Measurements from ENCODE around the gene IQUB.

IQUB gene

GRCh38 chr7:123499211-123499970 is 35.0 kb downstream of the IQUB start:
- TF ChIP-seq EZH2phosphoT487 (IDR thresholded peaks at IDR 0.05; ENCODE audit: borderline replicate concordance, low read length) (no peak), CTCF (IDR thresholded peaks at IDR 0.05; ENCODE audit: low read depth, low read length, poor library complexity, severe bottlenecking) (no peak)
- Histone ChIP-seq H3K27ac (ENCODE audit: low read depth, low read length) (no peak overlapping the region), H3K9me3 (ENCODE audit: control insufficient read depth, insufficient read depth, low read length) (no peaks in the 10 kb centered on the region), H4K20me1 (ENCODE audit: control insufficient read depth, insufficient read depth, low read depth, low read length) (no peaks in the 10 kb centered on the region), H3K79me2 (ENCODE audit: control insufficient read depth, low read length) (no peaks in the 10 kb centered on the region), H3K4me1 (ENCODE audit: control insufficient read depth, low read length) (no peaks in the 10 kb centered on the region), H3K4me2 (ENCODE audit: low read length) (no peak overlapping the region), H3F3A (ENCODE audit: control insufficient read depth, insufficient read depth) (no peaks in the 10 kb centered on the region), H3K27me3 (ENCODE audit: control insufficient read depth, low read length) (peaks cover 3% of the 10 kb centered on the region; the same call in 1 of the 2 replicates), H3K4me3 (ENCODE audit: low read length) (no peak overlapping the region), H3K9me2 (replicated peaks; ENCODE audit: control insufficient read depth, low read length) (no peaks in the 10 kb centered on the region), H3K36me3 (ENCODE audit: control insufficient read depth, low read length) (no peaks in the 10 kb centered on the region)

- Histone ChIP-seq H3K27me3 (ENCODE audit: control insufficient read depth, low read length) (peaks cover 3% of the 10 kb centered on the region), H3K4me3 (ENCODE audit: low read length) (no peak overlapping the region), H3K36me3 (ENCODE audit: control insufficient read depth, low read length) (no peaks in the 10 kb centered on the region), H3K4me2 (ENCODE audit: low read length) (no peak overlapping the region), H3F3A (ENCODE audit: control insufficient read depth, insufficient read depth) (no peaks in the 10 kb centered on the region), H3K27ac (ENCODE audit: low read depth, low read length) (no peak overlapping the region), H4K20me1 (ENCODE audit: control insufficient read depth, insufficient read depth, low read depth, low read length) (no peaks in the 10 kb centered on the region), H3K4me1 (ENCODE audit: control insufficient read depth, low read length) (no peaks in the 10 kb centered on the region), H3K9me3 (ENCODE audit: control insufficient read depth, insufficient read depth, low read length) (no peaks in the 10 kb centered on the region), H3K79me2 (ENCODE audit: control insufficient read depth, low read length) (no peaks in the 10 kb centered on the region), H3K9me2 (replicated peaks; ENCODE audit: control insufficient read depth, low read length) (no peaks in the 10 kb centered on the region)
- TF ChIP-seq EZH2phosphoT487 (IDR thresholded peaks at IDR 0.05; ENCODE audit: borderline replicate concordance, low read length) (no peak), CTCF (IDR thresholded peaks at IDR 0.05; ENCODE audit: low read depth, low read length, poor library complexity, severe bottlenecking) (no peak)
Measured at GRCh38 chr7:123498601-123499000, 35.8 kb downstream of the IQUB start.

- Histone ChIP-seq H3K4me3 (ENCODE audit: low read length) (no peak overlapping the region), H3K36me3 (ENCODE audit: control insufficient read depth, low read length) (no peaks in the 10 kb centered on the region), H3K79me2 (ENCODE audit: control insufficient read depth, low read length) (no peaks in the 10 kb centered on the region), H4K20me1 (ENCODE audit: control insufficient read depth, insufficient read depth, low read depth, low read length) (no peaks in the 10 kb centered on the region), H3K9me3 (ENCODE audit: control insufficient read depth, insufficient read depth, low read length) (no peaks in the 10 kb centered on the region), H3K27ac (ENCODE audit: low read depth, low read length) (no peak overlapping the region), H3F3A (ENCODE audit: control insufficient read depth, insufficient read depth) (no peaks in the 10 kb centered on the region), H3K4me2 (ENCODE audit: low read length) (no peak overlapping the region), H3K9me2 (replicated peaks; ENCODE audit: control insufficient read depth, low read length) (no peaks in the 10 kb centered on the region), H3K4me1 (ENCODE audit: control insufficient read depth, low read length) (no peaks in the 10 kb centered on the region), H3K27me3 (ENCODE audit: control insufficient read depth, low read length) (peaks cover 6% of the 10 kb centered on the region)
- no peak for TF ChIP-seq CTCF (IDR thresholded peaks at IDR 0.05; ENCODE audit: low read depth, low read length, poor library complexity, severe bottlenecking)
- TF ChIP-seq EZH2phosphoT487 (IDR thresholded peaks at IDR 0.05; ENCODE audit: borderline replicate concordance, low read length): no peak
Measured at GRCh38 chr7:123498031-123498430, 36.4 kb downstream of the IQUB start.

Measured in DOHH2 (cell line).